Heart left ventricle (tissue), 16 donors: Measurements from ENCODE around the gene CEND1. TPM values are rescaled to one million over a fixed set of nuclear protein-coding genes. Genes with fewer than 3 reads are reported as not detected.

Experiments used
- ATAC-seq, 4 donors: fragments of 200-7000 bp; cut with Tn5 transposase; one replicate each; pipeline ENCODE4 v1.9.1; 2020 to 2022; ENCODE audit warnings: moderate library complexity in 4 of 4, mild to moderate bottlenecking in 3 of 4, moderate number of reproducible peaks in 1 of 4
- DNase-seq, 5 donors: peaks; one replicate each; pipeline ENCODE4 v3.0.0-alpha.2; 2020
- H3K27ac ChIP-seq, 12 donors: fragments of 200-600 bp; sonication (generic) in 4 of 12; one replicate each; pipeline versions ENCODE4 v1.5.0 to v1.8.0; 2016 to 2022; ENCODE audit warnings: mild to moderate bottlenecking in 2 of 12
- H3K27me3 ChIP-seq, 9 donors: fragments of 200-600 bp; sonication (generic) in 2 of 9; one replicate each; pipeline versions ENCODE4 v1.5.1 to v1.8.0; 2016 to 2022; ENCODE audit warnings: mild to moderate bottlenecking in 3 of 9
- H3K36me3 ChIP-seq, 9 donors: fragments of 200-600 bp; sonication (generic) in 2 of 9; one replicate each; pipeline versions ENCODE4 v1.5.0 to v1.8.0; 2018 to 2022; ENCODE audit warnings: mild to moderate bottlenecking in 2 of 9
- H3K4me1 ChIP-seq, 12 donors: fragments of 200-600 bp; sonication (generic) in 4 of 12; one replicate each; pipeline versions ENCODE4 v1.5.0 to v1.8.0; 2016 to 2022; ENCODE audit warnings: mild to moderate bottlenecking in 3 of 12
- H3K4me3 ChIP-seq, 12 donors: fragments of 200-600 bp; sonication (generic) in 4 of 12; one replicate each; pipeline versions ENCODE4 v1.5.0 to v1.8.0; 2017 to 2022; ENCODE audit warnings: mild to moderate bottlenecking in 9 of 12, moderate library complexity in 4 of 12
- H3K9me3 ChIP-seq, 12 donors: fragments of 200-600 bp; sonication (generic) in 4 of 12; one replicate each; pipeline versions ENCODE4 v1.5.0 to v1.8.0; 2016 to 2022; ENCODE audit warnings: mild to moderate bottlenecking in 1 of 12
- POLR2A ChIP-seq, 2 donors: fragments of 450-650 bp; IDR thresholded peaks; one replicate each; pipeline ENCODE4 v1.6.1; 2017; ENCODE audit warnings: antibody characterized with exemption in 2 of 2, mild to moderate bottlenecking in 2 of 2, moderate library complexity in 2 of 2
- WGBS, 4 donors: extraction: QIAGEN DNeasy Blood & Tissue Kit in 2 of 4; methylation state at CpG; one replicate each; pipeline versions ENCODE4 v1.1.5 to v1.1.7; 2013 to 2018; 5-methylcytosine and 5-hydroxymethylcytosine counted together
- intact Hi-C, 10 donors: fragments of 100-400 bp; cut with DNase I; formaldehyde crosslinking; loops; one replicate each; pipeline versions ENCODE4 v1.11.1 to v1.14.2; 2022
- polyA plus RNA-seq, 2 donors: library from polyadenylated mRNA; stranded (reverse); fragments of 200-250 nt; gene quantifications; one replicate each; pipeline ENCODE4 v1.2.3, GENCODE V29; 2013
- total RNA-seq, 9 donors: library from RNA; depleted of rRNA in 2 of 9; stranded (reverse); fragments of >200 nt in 2 of 9; fragmentation: NEBNext Ultra II Directional in 3 of 9; extraction: Animal tissue kit (Norgen Biotek cat#: 25700) in 3 of 9; gene quantifications; one replicate each; pipeline versions ENCODE4 v1.1.0 to v1.2.4, GENCODE V29; 2016 to 2023
- TF ChIP-seq, protein P1 (sequence below), 12 donors: fragments of 200-600 bp; sonication (generic) in 4 of 12; IDR thresholded peaks; one replicate each; pipeline versions ENCODE4 v1.5.0 to v1.8.0; 2018 to 2022; ENCODE audit warnings: antibody characterized with exemption in 12 of 12, mild to moderate bottlenecking in 5 of 12
- donor health status: ischemic (EF 13 %, LVEDD 7.1; RV severe dilation, severe dysfunction).
- donor health status: healthy with polysubstance abuse.
- donor health status: DM: no; HTN: yes; CAD: no.
- donor health status: DM: no; HTN: no; CAD: no.
- donor health status: ischemic (EF 25% LVEDD 6.9; RV normal size, moderate dysfunction).
- donor health status: ischemic (EF 25% LVEDD 5.7; RV mildly dilated, moderate dysfunction).
- donor health status: healthy.
- donor health status: DM: yes; HTN: yes; CAD: no.
- donor health status: ischemic (EF 35%, LVEDD 5.7; RV mildly dilated, moderate dysfunction).
- donor health status: nonischemic (EF 11% LVEDD 7.7; RV severe dilation, severe dysfunction).
- donor health status: DM: yes; HTN: yes; CAD: no.
- donor health status: PGD.
- donor health status: ischemic (EF 29% LVEDD 5.4; RV normal size, mild dysfunction).
- donor health status: nonischemic (EF 23%, LVEDD 6.1; RV moderate dilation, normal function).

CEND1 gene
- total and polyA plus RNA-seq, 11 donors: 0.25 to 1.1 (median 0.44) TPM; not detected in 2

DNA sequence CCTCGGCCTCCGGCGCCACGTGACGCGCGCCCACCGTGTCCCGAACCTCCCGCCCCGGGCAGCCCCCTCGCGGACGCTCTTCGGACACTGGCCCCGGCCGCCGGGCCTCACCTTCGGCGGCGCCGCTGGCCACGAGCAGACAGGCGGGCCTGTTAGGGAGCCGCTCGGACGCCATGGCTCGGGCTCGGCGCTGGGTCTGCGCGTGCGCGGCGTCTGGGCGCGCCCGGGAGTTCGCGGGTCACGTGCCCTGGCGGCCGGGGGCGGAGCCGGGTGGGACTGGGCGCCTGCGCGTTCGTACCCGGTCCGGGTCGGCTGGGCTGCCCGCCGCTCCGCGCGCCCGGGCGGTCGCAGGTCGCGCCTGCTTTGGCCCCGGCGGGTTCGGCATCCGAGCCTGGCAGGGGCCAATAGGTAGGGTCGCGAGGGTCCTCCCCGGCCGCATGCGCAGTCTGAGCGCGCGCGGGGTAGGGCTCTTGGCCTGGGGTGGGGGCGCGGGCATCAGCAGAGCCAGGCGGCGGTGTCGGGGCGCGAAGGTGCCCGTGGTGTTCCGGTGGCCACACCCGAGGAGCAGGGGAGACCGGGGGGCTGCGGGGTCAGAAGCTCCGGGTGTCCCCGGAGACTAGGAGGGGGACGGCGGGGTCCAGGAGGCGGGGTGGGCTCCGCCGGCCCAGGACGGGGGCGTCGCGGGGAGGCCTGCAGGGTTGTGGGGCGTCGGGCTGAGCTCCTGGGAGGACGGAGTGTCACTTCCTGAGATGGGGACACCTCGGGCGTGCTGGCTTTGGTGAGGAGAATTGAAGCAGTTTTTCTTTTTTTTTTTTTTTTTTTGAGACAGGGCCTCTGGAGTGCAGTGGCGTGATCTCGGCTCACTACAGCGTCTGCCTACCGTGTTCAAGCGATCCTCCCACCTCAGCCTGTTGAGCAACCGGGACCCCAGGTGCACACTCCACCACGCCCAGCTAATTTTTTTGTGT lies 12.3 kb downstream of the CEND1 start, which contains the start of gene GATD1:
Gene GATD1, minus strand, starts transcription at position 200 of the 968 bp plus-strand sequence. Its CDS starts 25 bp downstream, at position 175.
- ATAC-seq (peak; percentile 80 to 95 (median 92)), DNase-seq (peak; percentile 92 to 97 (median 94))
- peak within 1 kb of the TSS; percentile 22 to 94 (median 84) for H3K27ac ChIP-seq
- TF ChIP-seq POLR2A (IDR thresholded peaks at IDR 0.05): peak in 1 of 2 donors; percentile 92
- TF ChIP-seq, protein P1, sequence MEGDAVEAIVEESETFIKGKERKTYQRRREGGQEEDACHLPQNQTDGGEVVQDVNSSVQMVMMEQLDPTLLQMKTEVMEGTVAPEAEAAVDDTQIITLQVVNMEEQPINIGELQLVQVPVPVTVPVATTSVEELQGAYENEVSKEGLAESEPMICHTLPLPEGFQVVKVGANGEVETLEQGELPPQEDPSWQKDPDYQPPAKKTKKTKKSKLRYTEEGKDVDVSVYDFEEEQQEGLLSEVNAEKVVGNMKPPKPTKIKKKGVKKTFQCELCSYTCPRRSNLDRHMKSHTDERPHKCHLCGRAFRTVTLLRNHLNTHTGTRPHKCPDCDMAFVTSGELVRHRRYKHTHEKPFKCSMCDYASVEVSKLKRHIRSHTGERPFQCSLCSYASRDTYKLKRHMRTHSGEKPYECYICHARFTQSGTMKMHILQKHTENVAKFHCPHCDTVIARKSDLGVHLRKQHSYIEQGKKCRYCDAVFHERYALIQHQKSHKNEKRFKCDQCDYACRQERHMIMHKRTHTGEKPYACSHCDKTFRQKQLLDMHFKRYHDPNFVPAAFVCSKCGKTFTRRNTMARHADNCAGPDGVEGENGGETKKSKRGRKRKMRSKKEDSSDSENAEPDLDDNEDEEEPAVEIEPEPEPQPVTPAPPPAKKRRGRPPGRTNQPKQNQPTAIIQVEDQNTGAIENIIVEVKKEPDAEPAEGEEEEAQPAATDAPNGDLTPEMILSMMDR (IDR thresholded peaks at IDR 0.05): peak in 1 of 12 donors; percentile 8
- 1 to 4% (median 1%) methylated on average over 34 to 110 of the region's 110 CpGs for WGBS, 4 donors
- no peaks in the 10 kb centered on the region for H3K9me3 ChIP-seq
- no peaks in the 10 kb centered on the region for H3K27me3 ChIP-seq
- peaks cover 0 to 44% (median 27%) of the 10 kb centered on the region in 12 donors for H3K4me1 ChIP-seq
- peaks cover 0 to 23% (median 10%) of the 10 kb centered on the region in 9 donors for H3K36me3 ChIP-seq
- intact Hi-C loops: loop anchor here in 1 of 10 donors (1.0 kb wide), 1 partner anchor 21 kb away; the partner anchor contains the start of gene SLC25A22
- peak within 1 kb of the TSS; percentile 53 to 100 (median 92) for H3K4me3 ChIP-seq

DNA sequence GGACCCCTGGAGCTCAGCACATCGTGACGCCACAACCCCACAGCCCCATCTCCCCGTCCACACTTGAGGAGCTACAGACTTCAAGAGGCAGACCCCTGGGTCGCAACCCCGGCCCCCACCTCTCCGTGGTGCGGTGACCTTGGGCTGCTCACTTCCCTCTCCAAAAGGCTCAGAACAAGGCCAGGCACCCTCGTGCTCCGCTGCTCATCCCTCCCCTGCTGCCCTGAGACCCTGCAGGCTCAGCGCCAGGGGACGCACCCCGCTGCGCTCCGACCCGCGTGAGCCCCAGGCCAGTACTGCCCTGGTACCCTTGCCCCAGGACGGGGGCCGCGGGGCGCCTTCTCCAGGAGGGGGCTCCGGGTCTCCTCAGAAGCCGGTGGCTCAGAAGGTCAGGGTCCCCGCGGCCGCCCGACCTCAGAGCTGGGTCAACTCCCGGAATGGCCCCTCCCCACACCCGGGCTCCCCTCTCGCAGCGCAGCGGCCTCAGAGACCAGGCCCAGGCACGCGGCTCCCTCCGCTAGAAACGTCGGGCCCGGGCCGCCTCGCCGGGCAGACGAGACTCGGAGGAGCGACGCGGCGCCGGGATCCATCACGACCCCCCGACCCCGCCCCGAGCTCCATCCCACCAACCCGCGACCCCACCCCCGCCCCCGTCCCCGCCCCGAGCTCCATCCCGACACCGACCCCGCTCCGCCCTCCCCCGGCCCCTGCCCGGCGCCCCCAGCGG lies 13.2 kb downstream of the CEND1 start:
- WGBS, 4 donors: 1 to 2% (median 2%) methylated on average over 31 to 65 of the region's 65 CpGs
- intact Hi-C loops: loop anchor here in 1 of 10 donors (1.0 kb wide), 1 partner anchor 22 kb away; the partner anchor contains the start of gene SLC25A22
- H3K4me1 ChIP-seq: peaks cover 0 to 44% (median 27%) of the 10 kb centered on the region in 12 donors

DNA sequence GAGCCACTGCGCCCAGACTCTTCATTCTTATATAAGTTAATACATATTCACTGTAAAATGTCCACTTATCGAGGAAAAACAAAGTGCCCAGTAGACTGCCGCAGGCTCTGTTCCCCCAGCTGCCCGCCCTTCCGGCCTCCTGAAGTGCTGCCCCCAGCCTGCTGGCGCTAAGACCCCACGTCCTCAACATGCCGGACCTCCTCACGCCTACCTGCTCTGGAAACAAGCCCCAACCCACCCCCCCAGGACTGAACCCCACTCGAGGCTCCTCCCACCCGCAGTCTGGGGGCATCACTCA lies 13.7 kb downstream of the CEND1 start:
- H3K4me1 ChIP-seq: peaks cover 0 to 44% (median 27%) of the 10 kb centered on the region in 12 donors
- no peaks in the 10 kb centered on the region for H3K27me3 ChIP-seq
- ATAC-seq (no peak), DNase-seq (no peak)
- H3K4me3 ChIP-seq: peak overlapping the region; percentile 53 to 100 (median 92)
- H3K36me3 ChIP-seq: peaks cover 0 to 36% (median 18%) of the 10 kb centered on the region in 9 donors
- TF ChIP-seq, protein P1 (IDR thresholded peaks at IDR 0.05): no peak
- TF ChIP-seq POLR2A (IDR thresholded peaks at IDR 0.05): no peak
- WGBS, 4 donors: 33 to 45% (median 37%) methylated on average over 11 of the region's 11 CpGs
- peak overlapping the region in 4 of 12 donors; percentile 69 to 94 (median 88) for H3K27ac ChIP-seq
- no peaks in the 10 kb centered on the region for H3K9me3 ChIP-seq
- intact Hi-C loops: no loop called here

More for the DNA sequence above, 13.2 kb downstream of the CEND1 start:
- ATAC-seq (peak in 2 of 4 donors; percentile 34 to 58), DNase-seq (peak in 3 of 5 donors; percentile 30 to 67 (median 32))
- peaks cover 0 to 31% (median 14%) of the 10 kb centered on the region in 9 donors for H3K36me3 ChIP-seq
- peak overlapping the region; percentile 22 to 94 (median 84) for H3K27ac ChIP-seq
- no peak for TF ChIP-seq POLR2A (IDR thresholded peaks at IDR 0.05)
- TF ChIP-seq, protein P1 (IDR thresholded peaks at IDR 0.05): no peak
- no peaks in the 10 kb centered on the region for H3K27me3 ChIP-seq
- no peaks in the 10 kb centered on the region for H3K9me3 ChIP-seq
- peak overlapping the region; percentile 53 to 100 (median 92) for H3K4me3 ChIP-seq
